ENCODE data around the gene GPC5. TPM values are rescaled to one million over a fixed set of nuclear protein-coding genes. Genes with fewer than 3 reads are reported as not detected.

Gene GPC5
- total RNA-seq, 1 donor from 2014 or later: 0.24 TPM

GRCh38 chr13:91467236-91467635, 68.8 kb downstream of the GPC5 start:
- Mint-ChIP-seq H3K36me3 (ENCODE audit: low read depth) (no peaks in the 10 kb centered on the region), H3K4me3 (no peak overlapping the region), H3K9me3 (no peaks in the 10 kb centered on the region), H3K4me1 (no peaks in the 10 kb centered on the region), H3K27me3 (no peaks in the 10 kb centered on the region), H3K27ac (no peak overlapping the region)
- intact Hi-C loops (cut with micrococcal nuclease): no loop called here
- POLR2A ChIA-PET: no interaction called here
- no peak for TF ChIP-seq CTCF (IDR thresholded peaks at IDR 0.05)
- CTCF ChIA-PET: no interaction called here
- ATAC-seq (ENCODE audit: low read depth) (no peak), DNase-seq (no peak)

GRCh38 chr13:91468301-91468700, 69.9 kb downstream of the GPC5 start:
- intact Hi-C loops (cut with micrococcal nuclease): no loop called here
- ChIA-PET POLR2A (no interaction called here), CTCF (no interaction called here)
- no peaks in the 10 kb centered on the region for H3K27me3 Mint-ChIP-seq
- H3K27ac Mint-ChIP-seq: no peak overlapping the region
- H3K4me1 Mint-ChIP-seq: no peaks in the 10 kb centered on the region
- DNase-seq: no peak
- TF ChIP-seq CTCF (IDR thresholded peaks at IDR 0.05): no peak
- no peaks in the 10 kb centered on the region for H3K36me3 Mint-ChIP-seq (ENCODE audit: low read depth)
- H3K9me3 Mint-ChIP-seq: no peaks in the 10 kb centered on the region
- ATAC-seq (ENCODE audit: low read depth): no peak
- no peak overlapping the region for H3K4me3 Mint-ChIP-seq

- DNase-seq (no peak), ATAC-seq (ENCODE audit: low read depth) (no peak)
- Mint-ChIP-seq H3K36me3 (ENCODE audit: low read depth) (no peaks in the 10 kb centered on the region), H3K4me3 (no peak overlapping the region), H3K9me3 (no peaks in the 10 kb centered on the region), H3K27me3 (no peaks in the 10 kb centered on the region), H3K27ac (no peak overlapping the region), H3K4me1 (no peaks in the 10 kb centered on the region)
- ChIA-PET CTCF (no interaction called here), POLR2A (no interaction called here)
- intact Hi-C loops (cut with micrococcal nuclease): no loop called here
- no peak for TF ChIP-seq CTCF (IDR thresholded peaks at IDR 0.05)
Observed at GRCh38 chr13:91470084-91470621, 71.7 kb downstream of the GPC5 start.

GRCh38 chr13:91470681-91471080, 72.3 kb downstream of the GPC5 start:
- intact Hi-C loops (cut with micrococcal nuclease): no loop called here
- DNase-seq (no peak), ATAC-seq (ENCODE audit: low read depth) (no peak)
- Mint-ChIP-seq H3K4me3 (no peak overlapping the region), H3K27ac (no peak overlapping the region), H3K9me3 (no peaks in the 10 kb centered on the region), H3K36me3 (ENCODE audit: low read depth) (no peaks in the 10 kb centered on the region), H3K4me1 (no peaks in the 10 kb centered on the region), H3K27me3 (no peaks in the 10 kb centered on the region)
- CTCF ChIA-PET: no interaction called here
- TF ChIP-seq CTCF (IDR thresholded peaks at IDR 0.05): no peak
- POLR2A ChIA-PET: no interaction called here

GRCh38 chr13:91482427-91482826, 84.0 kb downstream of the GPC5 start:
- Mint-ChIP-seq H3K4me1 (no peaks in the 10 kb centered on the region), H3K9me3 (no peaks in the 10 kb centered on the region), H3K4me3 (no peak overlapping the region), H3K36me3 (ENCODE audit: low read depth) (no peaks in the 10 kb centered on the region), H3K27ac (no peak overlapping the region), H3K27me3 (no peaks in the 10 kb centered on the region)
- POLR2A ChIA-PET: no interaction called here
- ATAC-seq (ENCODE audit: low read depth) (no peak), DNase-seq (no peak)
- no peak for TF ChIP-seq CTCF (IDR thresholded peaks at IDR 0.05)
- CTCF ChIA-PET: no interaction called here
- intact Hi-C loops (cut with micrococcal nuclease): no loop called here
